ENCODE data around the gene TCF15. TPM values are rescaled to one million over a fixed set of nuclear protein-coding genes. Genes with fewer than 3 reads are reported as not detected.

The TCF15 gene
- total RNA-seq, 1 donor from 2014 or later = not detected

GRCh38 chr20:635893-636338 is 25.8 kb upstream of the TCF15 start:
- Histone ChIP-seq H3K4me1 (ENCODE audit: insufficient read depth, low read length) (no peaks in the 10 kb centered on the region), H3K27ac (ENCODE audit: low read depth, low read length) (no peak overlapping the region), H3K9me3 (ENCODE audit: insufficient read depth, low read depth, low read length) (no peaks in the 10 kb centered on the region), H3K4me3 (ENCODE audit: insufficient read depth, low read depth, low read length) (no peak overlapping the region), H4K20me1 (ENCODE audit: insufficient read depth, low read length) (no peaks in the 10 kb centered on the region), H2AFZ (ENCODE audit: low read depth, low read length) (no peak overlapping the region), H3K27me3 (ENCODE audit: insufficient read depth, low read length) (peaks cover 4% of the 10 kb centered on the region), H3K36me3 (ENCODE audit: insufficient read depth, low read length) (no peaks in the 10 kb centered on the region), H3K4me2 (ENCODE audit: low read length) (no peak overlapping the region), H3K9ac (ENCODE audit: low read length) (no peak overlapping the region), H3K79me2 (ENCODE audit: insufficient read depth, low read length) (no peaks in the 10 kb centered on the region)
- Mint-ChIP-seq H3K9me3 (ENCODE audit: unreplicated experiment) (peaks cover 3% of the 10 kb centered on the region), H3K27ac (ENCODE audit: unreplicated experiment) (no peak overlapping the region), H3K4me3 (ENCODE audit: unreplicated experiment) (no peak overlapping the region), H3K27me3 (ENCODE audit: low read depth, unreplicated experiment) (peaks cover 48% of the 10 kb centered on the region), H3K4me1 (ENCODE audit: low read depth, unreplicated experiment) (no peaks in the 10 kb centered on the region), H3K36me3 (ENCODE audit: low read depth, unreplicated experiment) (no peaks in the 10 kb centered on the region)
- TF ChIP-seq CTCF (IDR thresholded peaks at IDR 0.05; ENCODE audit: insufficient read depth, low read depth, low read length) (no peak), EZH2 (IDR thresholded peaks at IDR 0.05; ENCODE audit: insufficient read depth, low read length) (no peak)
- FAIRE-seq (no peak), DNase-seq (ENCODE audit: low read depth) (no peak)

GRCh38 chr20:635028-635892 is 25.2 kb upstream of the TCF15 start:
- FAIRE-seq (no peak), DNase-seq (ENCODE audit: low read depth) (no peak)
- Histone ChIP-seq H3K36me3 (ENCODE audit: insufficient read depth, low read length) (no peaks in the 10 kb centered on the region), H3K4me2 (ENCODE audit: low read length) (no peak overlapping the region), H3K4me3 (ENCODE audit: insufficient read depth, low read depth, low read length) (no peak overlapping the region), H2AFZ (ENCODE audit: low read depth, low read length) (no peak overlapping the region), H3K4me1 (ENCODE audit: insufficient read depth, low read length) (no peaks in the 10 kb centered on the region), H3K79me2 (ENCODE audit: insufficient read depth, low read length) (no peaks in the 10 kb centered on the region), H3K27me3 (ENCODE audit: insufficient read depth, low read length) (peaks cover 4% of the 10 kb centered on the region), H4K20me1 (ENCODE audit: insufficient read depth, low read length) (no peaks in the 10 kb centered on the region), H3K9me3 (ENCODE audit: insufficient read depth, low read depth, low read length) (no peaks in the 10 kb centered on the region), H3K27ac (ENCODE audit: low read depth, low read length) (no peak overlapping the region), H3K9ac (ENCODE audit: low read length) (no peak overlapping the region)
- Mint-ChIP-seq H3K4me1 (ENCODE audit: low read depth, unreplicated experiment) (no peaks in the 10 kb centered on the region), H3K9me3 (ENCODE audit: unreplicated experiment) (peaks cover 2% of the 10 kb centered on the region), H3K27me3 (ENCODE audit: low read depth, unreplicated experiment) (peaks cover 51% of the 10 kb centered on the region), H3K27ac (ENCODE audit: unreplicated experiment) (no peak overlapping the region), H3K4me3 (ENCODE audit: unreplicated experiment) (no peak overlapping the region), H3K36me3 (ENCODE audit: low read depth, unreplicated experiment) (no peaks in the 10 kb centered on the region)
- TF ChIP-seq EZH2 (IDR thresholded peaks at IDR 0.05; ENCODE audit: insufficient read depth, low read length) = no peak
- TF ChIP-seq CTCF (IDR thresholded peaks at IDR 0.05; ENCODE audit: insufficient read depth, low read depth, low read length) = no peak

All from astrocyte (in vitro differentiated cells and primary cell).